GM12878 (cell line): ENCODE results near the gene SNHG17. TPM values are rescaled to one million over a fixed set of nuclear protein-coding genes. Genes with fewer than 3 reads are reported as not detected.
A peak's percentile ranks its signal among the peaks of the same experiment; 100 is the strongest.

ENCODE experiments used
- ATF3 ChIP-seq: IDR thresholded peaks from 2 replicates; pipeline ENCODE4 v1.6.1; 2011; ENCODE audit warnings: low read depth, mild to moderate bottlenecking, low read length, moderate library complexity, borderline replicate concordance; ENCODE audit errors: extremely low read depth
- BHLHE40 ChIP-seq, 2 experiments: fragments of 450-650 bp in 1 of 2; IDR thresholded peaks; 2 replicates each; pipeline ENCODE4 v1.6.1; 2011 to 2017; ENCODE audit warnings: low read depth in 2 of 2, borderline replicate concordance in 1 of 2, improper control_type of control experiment in 1 of 2, low read length in 1 of 2, mild to moderate bottlenecking in 1 of 2
- CBX5 ChIP-seq: sonication (generic); IDR thresholded peaks from 2 replicates; pipeline ENCODE4 v1.6.1; 2016; ENCODE audit warnings: low read depth, moderate library complexity, mild to moderate bottlenecking, inconsistent platforms
- EP300 ChIP-seq, 2 experiments: fragments of 150-350 bp in 1 of 2; IDR thresholded peaks; 2 replicates each; pipeline ENCODE4 v1.6.1; 2011 to 2012; ENCODE audit warnings: low read depth in 2 of 2, low read length in 2 of 2, borderline replicate concordance in 1 of 2, improper control_type of control experiment in 1 of 2, inconsistent platforms in 1 of 2; ENCODE audit not compliant: control insufficient read depth in 1 of 2
- EZH2 ChIP-seq: IDR thresholded peaks from 2 replicates; pipeline ENCODE4 v1.6.1; 2012; ENCODE audit warnings: low read depth, mild to moderate bottlenecking, control low read depth, inconsistent platforms, low read length, borderline replicate concordance; ENCODE audit not compliant: control insufficient read depth
- GATAD2B ChIP-seq: fragments of 450-650 bp; conservative IDR thresholded peaks from 2 replicates; pipeline ENCODE4 v1.6.1; 2017; ENCODE audit warnings: low read depth, mild to moderate bottlenecking, moderate library complexity
- HDGF ChIP-seq: fragments of 450-650 bp; IDR thresholded peaks from 2 replicates; pipeline ENCODE4 v1.6.1; 2016; ENCODE audit warnings: antibody characterized with exemption
- IKZF2 ChIP-seq, 2 experiments: fragments of 450-650 bp; IDR thresholded peaks; 2 replicates each; pipeline ENCODE4 v1.6.1; 2017; ENCODE audit warnings: mild to moderate bottlenecking in 2 of 2, moderate library complexity in 2 of 2
- MEF2B ChIP-seq: fragments of 450-650 bp; IDR thresholded peaks from 2 replicates; pipeline ENCODE4 v1.6.1; 2018; ENCODE audit warnings: mild to moderate bottlenecking, moderate library complexity; ENCODE audit not compliant: partially characterized antibody, poor library complexity, severe bottlenecking
- MLLT1 ChIP-seq: fragments of 450-650 bp; IDR thresholded peaks from 2 replicates; pipeline ENCODE4 v1.6.1; 2016; ENCODE audit warnings: mild to moderate bottlenecking
- MYC ChIP-seq: IDR thresholded peaks from 2 replicates; pipeline ENCODE4 v1.6.1; 2011; ENCODE audit warnings: mild to moderate bottlenecking, low read length, moderate library complexity, inconsistent platforms; ENCODE audit not compliant: insufficient read depth, insufficient replicate concordance, insufficient read length, severe bottlenecking
- NBN ChIP-seq: fragments of 450-650 bp; IDR thresholded peaks from 2 replicates; pipeline ENCODE4 v1.6.1; 2016
- NR2C2 ChIP-seq: IDR thresholded peaks from 2 replicates; pipeline ENCODE4 v1.6.1; 2011; ENCODE audit warnings: borderline replicate concordance, low read depth; ENCODE audit not compliant: control insufficient read depth, insufficient read length
- PAX5 ChIP-seq: IDR thresholded peaks from 2 replicates; pipeline ENCODE4 v1.6.1; 2011; ENCODE audit warnings: low read depth, low read length, borderline replicate concordance
- POLR2A ChIP-seq: IDR thresholded peaks from 2 replicates; pipeline ENCODE4 v1.6.1; 2011; ENCODE audit warnings: low read depth, mild to moderate bottlenecking, low read length
- RB1 ChIP-seq: fragments of 450-650 bp; formaldehyde crosslinking; IDR thresholded peaks from 2 replicates; pipeline ENCODE4 v1.6.1; 2017; ENCODE audit warnings: mild to moderate bottlenecking, borderline replicate concordance
- WRNIP1 ChIP-seq: IDR thresholded peaks from 2 replicates; pipeline ENCODE4 v1.6.1; 2011; ENCODE audit warnings: low read depth, low read length, improper control_type of control experiment, borderline replicate concordance
- YBX1 ChIP-seq: fragments of 450-650 bp; IDR thresholded peaks from 2 replicates; pipeline ENCODE4 v1.6.1; 2016; ENCODE audit warnings: antibody characterized with exemption
- ZNF207 ChIP-seq: fragments of 450-650 bp; IDR thresholded peaks from 2 replicates; pipeline ENCODE4 v1.6.1; 2014; ENCODE audit warnings: antibody characterized with exemption, mild to moderate bottlenecking, borderline replicate concordance
- ZNF24 ChIP-seq: fragments of 450-650 bp; IDR thresholded peaks from 2 replicates; pipeline ENCODE4 v1.6.1; 2017; ENCODE audit warnings: antibody characterized with exemption, mild to moderate bottlenecking
- ZNF384 ChIP-seq: IDR thresholded peaks from 2 replicates; pipeline ENCODE4 v1.6.1; 2012; ENCODE audit warnings: low read depth, mild to moderate bottlenecking, low read length, improper control_type of control experiment, borderline replicate concordance
- polyA plus RNA-seq, 11 experiments: library from polyadenylated mRNA; depleted of rRNA in 4 of 11; unstranded in 6 of 11; stranded (reverse) in 5 of 11; fragments of >200 nt; fragmentation: Nextera tagmentation in 4 of 11; fragmentation: Illumina TruSeq in 1 of 11; extraction: Ambion mirVana in 4 of 11; extraction: Trizol in 1 of 11; gene quantifications; 1 replicate in 1 of 11; 2 replicates in 10 of 11; pipeline versions ENCODE4 v1.2.1 to v1.2.3, GENCODE V29; 2011 to 2016; ENCODE audit warnings: inconsistent platforms in 2 of 11, missing spikeins in 2 of 11, low read depth in 1 of 11
- total RNA-seq, 4 experiments: library from RNA; depleted of rRNA in 3 of 4; stranded (reverse); fragments of >200 nt in 3 of 4; fragmentation: Illumina TruSeq in 1 of 4; extraction: Trizol in 1 of 4; gene quantifications; 2 replicates each; pipeline versions ENCODE4 v1.2.1 to v1.2.3, GENCODE V29; 2013 to 2021
- TF ChIP-seq, protein P1 (sequence below): fragments of 450-650 bp; IDR thresholded peaks from 2 replicates; pipeline ENCODE4 v1.6.1; 2017; ENCODE audit warnings: mild to moderate bottlenecking, moderate library complexity
- TF ChIP-seq, protein P2 (sequence below): IDR thresholded peaks from 2 replicates; pipeline ENCODE4 v1.6.1; 2011; ENCODE audit warnings: low read depth, low read length, improper control_type of control experiment, borderline replicate concordance

The SNHG17 gene
- total and polyA plus RNA-seq, 10 of the 15 experiments (the other 5 are each of a cell fraction or from before 2014, with no cell fraction given), result 20.8 to 63.0 (median 33.9) TPM

GRCh38 chr20:38447931-38448675, 13.0 kb upstream of the SNHG17 start (continued):
- no peak for TF ChIP-seq YBX1
- TF ChIP-seq, protein P1, sequence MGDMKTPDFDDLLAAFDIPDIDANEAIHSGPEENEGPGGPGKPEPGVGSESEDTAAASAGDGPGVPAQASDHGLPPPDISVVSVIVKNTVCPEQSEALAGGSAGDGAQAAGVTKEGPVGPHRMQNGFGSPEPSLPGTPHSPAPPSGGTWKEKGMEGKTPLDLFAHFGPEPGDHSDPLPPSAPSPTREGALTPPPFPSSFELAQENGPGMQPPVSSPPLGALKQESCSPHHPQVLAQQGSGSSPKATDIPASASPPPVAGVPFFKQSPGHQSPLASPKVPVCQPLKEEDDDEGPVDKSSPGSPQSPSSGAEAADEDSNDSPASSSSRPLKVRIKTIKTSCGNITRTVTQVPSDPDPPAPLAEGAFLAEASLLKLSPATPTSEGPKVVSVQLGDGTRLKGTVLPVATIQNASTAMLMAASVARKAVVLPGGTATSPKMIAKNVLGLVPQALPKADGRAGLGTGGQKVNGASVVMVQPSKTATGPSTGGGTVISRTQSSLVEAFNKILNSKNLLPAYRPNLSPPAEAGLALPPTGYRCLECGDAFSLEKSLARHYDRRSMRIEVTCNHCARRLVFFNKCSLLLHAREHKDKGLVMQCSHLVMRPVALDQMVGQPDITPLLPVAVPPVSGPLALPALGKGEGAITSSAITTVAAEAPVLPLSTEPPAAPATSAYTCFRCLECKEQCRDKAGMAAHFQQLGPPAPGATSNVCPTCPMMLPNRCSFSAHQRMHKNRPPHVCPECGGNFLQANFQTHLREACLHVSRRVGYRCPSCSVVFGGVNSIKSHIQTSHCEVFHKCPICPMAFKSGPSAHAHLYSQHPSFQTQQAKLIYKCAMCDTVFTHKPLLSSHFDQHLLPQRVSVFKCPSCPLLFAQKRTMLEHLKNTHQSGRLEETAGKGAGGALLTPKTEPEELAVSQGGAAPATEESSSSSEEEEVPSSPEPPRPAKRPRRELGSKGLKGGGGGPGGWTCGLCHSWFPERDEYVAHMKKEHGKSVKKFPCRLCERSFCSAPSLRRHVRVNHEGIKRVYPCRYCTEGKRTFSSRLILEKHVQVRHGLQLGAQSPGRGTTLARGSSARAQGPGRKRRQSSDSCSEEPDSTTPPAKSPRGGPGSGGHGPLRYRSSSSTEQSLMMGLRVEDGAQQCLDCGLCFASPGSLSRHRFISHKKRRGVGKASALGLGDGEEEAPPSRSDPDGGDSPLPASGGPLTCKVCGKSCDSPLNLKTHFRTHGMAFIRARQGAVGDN, result no peak
- TF ChIP-seq GATAD2B, result 0 out of 2 replicates have a peak, but pooled peaks have one; percentile 31
- TF ChIP-seq ZNF207, result no peak
- TF ChIP-seq NR2C2, result no peak
- no peak for TF ChIP-seq RB1
- TF ChIP-seq IKZF2 (IDR thresholded peaks at IDR 0.05), result peak; percentile 51 to 69; a peak in 3 of 4 replicates
- peak in 1 of 2 experiments; percentile 36; a peak in 1 of 4 replicates for TF ChIP-seq EP300 (IDR thresholded peaks at IDR 0.05; ENCODE audit: borderline replicate concordance in 1 of 2, control insufficient read depth in 1 of 2, low read depth in 2 of 2, low read length in 2 of 2)
- no peak for TF ChIP-seq ZNF384
- no peak for TF ChIP-seq MYC
- peak; percentile 74; the same call in 1 of the 2 replicates for TF ChIP-seq MLLT1
- no peak for TF ChIP-seq WRNIP1
- no peak for TF ChIP-seq PAX5
- TF ChIP-seq, protein P2, sequence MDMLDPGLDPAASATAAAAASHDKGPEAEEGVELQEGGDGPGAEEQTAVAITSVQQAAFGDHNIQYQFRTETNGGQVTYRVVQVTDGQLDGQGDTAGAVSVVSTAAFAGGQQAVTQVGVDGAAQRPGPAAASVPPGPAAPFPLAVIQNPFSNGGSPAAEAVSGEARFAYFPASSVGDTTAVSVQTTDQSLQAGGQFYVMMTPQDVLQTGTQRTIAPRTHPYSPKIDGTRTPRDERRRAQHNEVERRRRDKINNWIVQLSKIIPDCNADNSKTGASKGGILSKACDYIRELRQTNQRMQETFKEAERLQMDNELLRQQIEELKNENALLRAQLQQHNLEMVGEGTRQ, result no peak
- TF ChIP-seq ATF3, result no peak
- TF ChIP-seq CBX5, result no peak
- peak; percentile 92 for TF ChIP-seq MEF2B
- TF ChIP-seq EZH2, result no peak
- TF ChIP-seq NBN, result 0 out of 2 replicates have a peak, but pooled peaks have one; percentile 43
- TF ChIP-seq POLR2A, result no peak
- peak in 1 of 2 experiments; percentile 21; a peak in 1 of 4 replicates for TF ChIP-seq BHLHE40 (IDR thresholded peaks at IDR 0.05; ENCODE audit: borderline replicate concordance in 1 of 2, low read depth in 2 of 2, low read length in 1 of 2)
- peak; percentile 48; the same call in 1 of the 2 replicates for TF ChIP-seq HDGF
- no peak for TF ChIP-seq ZNF24
